G401 (cell line): Measurements from ENCODE around the gene ACIN1. TPM values are rescaled to one million over a fixed set of nuclear protein-coding genes. Genes with fewer than 3 reads are reported as not detected.
A peak's percentile ranks its signal among the peaks of the same experiment; 100 is the strongest.
"Not testable (repeated sequence)": the region's sequence is repeated elsewhere in the genome, so short reads cannot be mapped to it uniquely, and the experiment has no call there.

ENCODE experiments used
- DNase-seq: peaks from one replicate; pipeline ENCODE4 v3.0.0-alpha.2; 2015; ENCODE audit warnings: low spot score
- in situ Hi-C: cut with HindIII; loops from 2 replicates; pipeline ENCODE4 v1.10.0; 2016; ENCODE audit warnings: low sequenced_read_pairs, mixed read lengths
- total RNA-seq: library from RNA; depleted of rRNA; stranded (reverse); fragments of >200 nt; shearing (Covaris generic); gene quantifications from 2 replicates; pipeline ENCODE4 v1.2.3, GENCODE V29; 2014

ACIN1 gene
- total RNA-seq, 1 experiment from 2014 or later = 95.3 TPM

- in situ Hi-C loops = no loop called here
Observed at GRCh38 chr14:23110579-23111365, 15.8 kb upstream of the ACIN1 start.

DNA sequence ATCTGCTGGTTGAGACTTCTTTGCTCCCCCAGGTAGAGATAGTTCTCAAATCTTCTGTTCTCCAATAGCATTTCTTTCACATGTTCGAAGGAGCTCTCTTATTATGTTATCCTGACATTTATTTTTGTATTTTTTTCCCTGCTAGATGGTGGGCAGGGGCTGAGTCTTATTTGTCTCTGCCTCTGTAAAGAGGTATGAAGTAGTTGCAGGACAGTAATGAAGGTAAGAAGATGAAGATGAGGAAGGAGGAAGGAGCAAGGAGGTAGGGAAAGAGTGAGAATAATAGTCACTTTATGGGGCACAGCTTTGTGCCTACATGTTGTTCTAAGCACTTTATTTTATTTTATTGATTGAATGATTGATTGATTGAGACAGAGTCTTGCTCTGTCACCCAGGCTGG is 14.8 kb upstream of the ACIN1 start:
- in situ Hi-C loops = no loop called here
- DNase-seq = no peak

More at GRCh38 chr14:23110579-23111365, 15.8 kb upstream of the ACIN1 start:
- no peak for DNase-seq

GRCh38 chr14:23108169-23108568 is 13.2 kb upstream of the ACIN1 start:
- DNase-seq, in situ Hi-C loops: not testable (repeated sequence)

- in situ Hi-C loops = not testable (repeated sequence)
Observed at GRCh38 chr14:23107620-23108019, 12.7 kb upstream of the ACIN1 start.

GRCh38 chr14:23106747-23107045 is 11.8 kb upstream of the ACIN1 start:
- DNase-seq = no peak
- in situ Hi-C loops = no loop called here

More at GRCh38 chr14:23107620-23108019, 12.7 kb upstream of the ACIN1 start:
- DNase-seq = not testable (repeated sequence)

- in situ Hi-C loops = no loop called here
Observed at GRCh38 chr14:23105348-23105824, 10.4 kb upstream of the ACIN1 start.

DNA sequence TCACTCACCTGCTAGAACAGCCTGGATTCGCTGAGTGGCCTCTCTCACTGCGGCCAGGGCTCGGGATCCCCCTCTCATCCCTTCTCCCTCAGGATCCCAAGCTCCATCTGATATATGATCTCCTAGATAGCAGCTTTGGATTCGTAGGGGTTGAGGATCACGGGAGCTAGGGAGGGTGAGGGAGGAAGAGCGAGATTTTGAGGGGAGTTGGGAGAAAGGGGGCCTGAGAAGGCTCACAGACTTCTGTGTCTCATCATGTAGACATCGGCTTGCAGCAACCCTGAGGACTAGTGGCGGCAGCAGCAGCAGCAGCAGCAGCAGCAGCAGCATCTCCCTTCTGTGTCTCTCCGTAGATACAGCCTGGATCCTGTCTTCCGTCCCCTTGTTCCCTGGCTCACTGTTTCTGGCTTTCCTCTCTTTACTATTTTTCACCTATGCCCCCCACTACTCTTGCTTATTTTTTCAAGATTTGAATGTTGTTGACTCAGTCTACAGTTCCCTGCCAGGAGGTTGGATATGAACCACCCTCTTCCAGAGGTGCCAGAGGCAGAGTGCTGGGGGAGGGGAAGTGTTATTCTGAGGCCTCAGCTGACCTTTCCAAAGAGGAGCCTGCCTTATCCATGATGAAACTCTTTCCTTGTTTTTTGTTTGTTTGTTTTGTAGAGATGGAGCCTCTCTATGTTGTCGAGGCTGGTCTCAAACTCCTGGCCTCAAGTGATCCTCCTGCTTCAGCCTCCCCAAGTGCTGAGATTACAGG is 9.8 kb upstream of the ACIN1 start, which contains the start of gene CIROP:
CIROP (minus strand) TSS at position 399 of the 757 bp plus-strand sequence; CDS start at position 330, 69 bp downstream.
- DNase-seq = no peak

More at GRCh38 chr14:23105348-23105824, 10.4 kb upstream of the ACIN1 start:
- no peak for DNase-seq

DNA sequence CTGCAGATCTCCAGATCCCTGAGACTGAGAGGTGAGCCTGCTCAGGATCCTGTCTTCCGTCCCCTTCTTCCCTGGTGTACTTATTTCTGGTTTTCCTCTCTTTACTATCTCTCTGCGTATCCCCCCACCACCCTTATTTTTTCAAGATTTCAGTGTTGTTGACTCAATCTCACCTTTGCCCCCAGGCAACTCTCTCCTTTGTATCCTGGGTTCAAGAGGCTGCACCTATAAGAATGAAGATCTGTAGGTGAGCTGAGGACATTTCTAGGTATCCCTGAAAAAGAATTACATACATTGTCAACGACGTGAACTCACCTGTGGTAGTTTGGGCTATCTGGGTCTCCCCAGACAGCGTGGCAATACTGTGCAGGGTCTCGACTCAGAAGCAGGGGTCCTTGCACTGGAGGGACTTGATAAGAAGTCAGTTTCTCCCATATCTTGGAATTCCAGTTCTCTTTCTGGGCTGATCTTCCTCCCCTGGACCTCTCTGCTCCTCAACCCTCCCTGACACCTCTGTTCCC is 9.2 kb upstream of the ACIN1 start:
- in situ Hi-C loops = no loop called here
- no peak for DNase-seq

More for the DNA sequence above, 9.8 kb upstream of the ACIN1 start, which contains the start of gene CIROP:
- in situ Hi-C loops = no loop called here

DNA sequence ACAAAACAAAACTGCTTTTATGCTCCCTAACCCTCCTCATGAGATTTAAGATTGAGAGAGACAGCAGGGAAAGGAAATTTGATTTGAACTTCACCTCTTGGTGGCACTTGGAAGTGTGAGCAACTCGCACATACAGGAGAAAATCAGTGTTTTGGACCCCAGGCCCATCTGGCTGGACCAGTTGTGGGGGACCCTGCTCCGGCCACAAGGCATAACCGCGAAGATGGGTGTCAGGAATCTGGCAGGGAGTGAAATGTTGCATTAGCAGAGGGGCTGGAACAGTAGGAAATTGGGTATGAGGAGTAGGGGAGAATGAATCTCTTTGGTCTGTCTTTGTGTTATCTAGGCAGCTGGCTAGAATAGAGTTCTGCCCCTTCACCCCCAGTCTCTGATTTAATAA is 8.6 kb upstream of the ACIN1 start:
- in situ Hi-C loops = no loop called here
- no peak for DNase-seq

- in situ Hi-C loops = no loop called here
- no peak for DNase-seq
Observed at GRCh38 chr14:23102801-23103200, 7.9 kb upstream of the ACIN1 start.

DNA sequence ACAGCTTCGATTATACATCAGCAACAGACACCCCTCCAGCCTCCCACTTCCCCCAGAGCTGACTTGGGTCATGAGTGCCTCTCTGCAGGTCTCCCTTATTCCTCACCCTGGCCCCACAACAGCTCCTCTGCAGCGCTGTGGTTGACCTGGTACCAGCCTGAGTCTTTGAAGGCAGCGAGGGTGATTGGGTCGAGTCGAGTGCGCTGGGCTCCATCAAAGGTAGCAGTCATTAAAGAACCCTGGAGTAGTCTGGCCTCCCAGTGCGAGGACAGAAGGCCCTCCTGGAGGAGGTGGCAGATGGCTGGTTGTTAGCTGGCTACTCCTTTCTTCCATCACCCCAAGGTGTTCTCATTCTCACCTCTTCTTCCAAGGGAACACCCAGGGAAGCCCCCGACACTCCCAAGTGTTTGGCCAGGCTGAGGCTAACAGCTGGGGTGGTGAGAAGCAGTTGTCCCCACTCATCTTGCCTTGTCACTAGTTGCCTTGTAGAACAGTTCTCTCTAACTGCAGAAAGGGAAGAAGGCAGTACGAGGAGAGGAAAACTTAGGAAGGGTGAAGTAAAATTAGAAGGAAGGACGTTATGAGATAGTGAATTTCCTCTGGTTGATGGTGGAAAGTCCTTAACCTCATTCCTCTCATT is 7.2 kb upstream of the ACIN1 start:
- in situ Hi-C loops = no loop called here
- no peak for DNase-seq

GRCh38 chr14:23101213-23101970 is 6.5 kb upstream of the ACIN1 start:
- in situ Hi-C loops = no loop called here
- DNase-seq = no peak

GRCh38 chr14:23099212-23099861 is 4.4 kb upstream of the ACIN1 start:
- DNase-seq = no peak
- in situ Hi-C loops = no loop called here

- no peak for DNase-seq
- in situ Hi-C loops = no loop called here
Observed at GRCh38 chr14:23097786-23098185, 2.9 kb upstream of the ACIN1 start.

DNA sequence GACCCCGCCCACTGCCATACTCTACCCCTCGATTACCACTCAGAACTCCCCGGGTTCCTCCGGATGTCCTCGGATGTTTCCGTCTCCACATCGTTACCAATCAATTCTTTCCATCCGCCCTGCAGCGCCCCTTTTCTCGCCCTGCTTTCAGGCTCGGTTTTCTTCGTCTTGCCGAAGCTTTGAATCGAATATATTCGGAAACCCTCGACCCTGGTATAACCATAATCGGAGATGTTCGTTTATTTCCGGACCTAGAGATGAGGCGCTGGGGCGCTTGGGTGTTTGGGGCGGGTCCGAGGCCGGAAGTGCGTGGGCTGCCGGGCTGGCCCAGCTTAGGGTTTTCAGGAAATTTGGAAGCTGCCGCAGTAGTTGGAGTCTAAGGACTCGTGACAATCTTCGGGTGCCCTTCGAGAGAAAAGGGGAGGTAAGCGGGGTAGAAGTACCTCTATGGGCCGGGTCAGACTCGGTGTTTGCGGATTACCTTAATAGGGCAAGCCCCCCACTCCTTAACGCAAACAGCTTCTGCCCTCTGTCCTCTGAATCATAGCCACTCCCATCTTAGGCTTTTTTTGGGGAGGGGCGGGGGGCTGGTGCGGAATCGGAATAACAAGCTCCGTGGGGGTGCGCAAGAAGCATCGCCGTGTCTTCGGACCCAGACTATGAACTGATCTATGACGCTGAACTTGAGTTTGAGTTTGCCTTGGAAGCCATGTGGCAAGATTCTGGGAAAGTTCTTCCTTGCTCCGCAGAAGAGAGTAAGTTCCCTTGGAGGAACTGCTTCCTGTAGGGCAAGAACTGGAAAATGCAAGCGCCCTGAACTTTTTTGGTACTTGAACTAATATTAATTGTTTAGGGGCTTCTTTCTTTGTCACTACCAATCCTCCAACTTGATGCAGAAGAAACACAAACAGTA is 516 bp upstream of the ACIN1 start, which contains the start of gene C14orf119:
C14orf119 (plus strand) TSS at position 310 of the 913 bp plus-strand sequence. CDS start 2,154 bp downstream, outside the sequence.
- DNase-seq = peak; percentile 99

DNA sequence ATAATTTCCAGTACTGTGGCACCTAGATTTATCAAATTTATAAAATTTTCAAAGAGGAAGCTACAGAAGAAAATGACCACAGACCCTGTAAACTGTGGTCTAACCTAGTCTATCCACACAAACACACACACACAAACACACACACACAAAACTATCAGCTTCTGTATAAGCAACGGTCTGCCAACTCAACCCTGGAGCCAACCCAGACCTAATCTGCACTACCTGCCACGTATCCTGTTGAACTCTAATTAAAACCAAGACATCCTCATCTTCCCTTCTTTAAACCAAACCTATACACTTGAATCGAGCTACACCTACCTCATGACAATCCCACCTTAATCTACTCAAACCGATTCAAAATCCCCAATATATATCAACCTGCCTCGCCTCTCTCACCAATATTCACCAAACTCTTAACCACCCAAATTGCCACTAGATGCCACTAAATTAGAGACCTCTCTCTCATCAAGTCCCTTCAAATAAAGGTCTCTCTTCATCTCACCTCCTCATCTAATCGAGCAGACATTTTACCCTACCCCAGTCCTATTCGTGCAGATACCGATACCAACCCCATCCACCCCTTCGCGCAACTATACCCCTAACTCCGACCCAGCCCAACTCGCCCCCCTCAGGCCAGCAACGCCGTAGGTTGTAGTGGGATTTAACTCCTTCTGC is 808 bp downstream of the ACIN1 start:
- DNase-seq = no peak
- in situ Hi-C loops = no loop called here

More for the DNA sequence above, 516 bp upstream of the ACIN1 start, which contains the start of gene C14orf119:
- in situ Hi-C loops = no loop called here

- no peak for DNase-seq
- in situ Hi-C loops = no loop called here
Observed at GRCh38 chr14:23093526-23093925, 1.4 kb downstream of the ACIN1 start.
